ENCODE measurements around the gene ICA1.

The ICA1 gene

GRCh38 chr7:8178353-8178752 lies 83.6 kb downstream of the ICA1 start:
- no peaks in the 10 kb centered on the region for H3K36me3 ChIP-seq (ENCODE audit: control insufficient read depth, low read length)
- no peaks in the 10 kb centered on the region for H3K9me3 ChIP-seq (ENCODE audit: control insufficient read depth, insufficient read depth, low read length)
- H3K27me3 ChIP-seq (ENCODE audit: control insufficient read depth, low read length): no peaks in the 10 kb centered on the region
- H3K4me3 ChIP-seq (ENCODE audit: low read length): peak overlapping the region; percentile 47
- H3F3A ChIP-seq (ENCODE audit: control insufficient read depth, insufficient read depth): peaks cover 11% of the 10 kb centered on the region
- peak overlapping the region; percentile 91 for H3K4me2 ChIP-seq (ENCODE audit: low read length)
- no peaks in the 10 kb centered on the region for H3K79me2 ChIP-seq (ENCODE audit: control insufficient read depth, low read length)
- TF ChIP-seq EZH2phosphoT487 (IDR thresholded peaks at IDR 0.05; ENCODE audit: borderline replicate concordance, low read length) (no peak), CTCF (IDR thresholded peaks at IDR 0.05; ENCODE audit: low read depth, low read length, poor library complexity, severe bottlenecking) (no peak)
- H3K9me2 ChIP-seq (replicated peaks; ENCODE audit: control insufficient read depth, low read length): no peaks in the 10 kb centered on the region
- peak overlapping the region; percentile 92 for H3K27ac ChIP-seq (ENCODE audit: low read depth, low read length)
- H3K4me1 ChIP-seq (ENCODE audit: control insufficient read depth, low read length): peaks cover 46% of the 10 kb centered on the region
- H4K20me1 ChIP-seq (ENCODE audit: control insufficient read depth, insufficient read depth, low read depth, low read length): no peaks in the 10 kb centered on the region

GRCh38 chr7:8177109-8177933 lies 84.6 kb downstream of the ICA1 start:
- Histone ChIP-seq H3K4me3 (ENCODE audit: low read length) (peak overlapping the region; percentile 68), H3K27me3 (ENCODE audit: control insufficient read depth, low read length) (no peaks in the 10 kb centered on the region), H3K4me2 (ENCODE audit: low read length) (peak overlapping the region; percentile 91), H3F3A (ENCODE audit: control insufficient read depth, insufficient read depth) (peaks cover 11% of the 10 kb centered on the region), H3K79me2 (ENCODE audit: control insufficient read depth, low read length) (no peaks in the 10 kb centered on the region), H4K20me1 (ENCODE audit: control insufficient read depth, insufficient read depth, low read depth, low read length) (no peaks in the 10 kb centered on the region), H3K36me3 (ENCODE audit: control insufficient read depth, low read length) (no peaks in the 10 kb centered on the region), H3K4me1 (ENCODE audit: control insufficient read depth, low read length) (peaks cover 46% of the 10 kb centered on the region), H3K9me3 (ENCODE audit: control insufficient read depth, insufficient read depth, low read length) (no peaks in the 10 kb centered on the region), H3K27ac (ENCODE audit: low read depth, low read length) (peak overlapping the region; percentile 92), H3K9me2 (replicated peaks; ENCODE audit: control insufficient read depth, low read length) (no peaks in the 10 kb centered on the region)
- TF ChIP-seq EZH2phosphoT487 (IDR thresholded peaks at IDR 0.05; ENCODE audit: borderline replicate concordance, low read length) (no peak), CTCF (IDR thresholded peaks at IDR 0.05; ENCODE audit: low read depth, low read length, poor library complexity, severe bottlenecking) (no peak)

GRCh38 chr7:8176370-8177081 lies 85.4 kb downstream of the ICA1 start:
- peak overlapping the region; percentile 92 for H3K27ac ChIP-seq (ENCODE audit: low read depth, low read length)
- H3K27me3 ChIP-seq (ENCODE audit: control insufficient read depth, low read length): no peaks in the 10 kb centered on the region
- no peaks in the 10 kb centered on the region for H3K36me3 ChIP-seq (ENCODE audit: control insufficient read depth, low read length)
- no peaks in the 10 kb centered on the region for H3K9me3 ChIP-seq (ENCODE audit: control insufficient read depth, insufficient read depth, low read length)
- TF ChIP-seq EZH2phosphoT487 (IDR thresholded peaks at IDR 0.05; ENCODE audit: borderline replicate concordance, low read length) (no peak), CTCF (IDR thresholded peaks at IDR 0.05; ENCODE audit: low read depth, low read length, poor library complexity, severe bottlenecking) (no peak)
- H3K4me3 ChIP-seq (ENCODE audit: low read length): peak overlapping the region; percentile 68
- no peaks in the 10 kb centered on the region for H4K20me1 ChIP-seq (ENCODE audit: control insufficient read depth, insufficient read depth, low read depth, low read length)
- H3K9me2 ChIP-seq (replicated peaks; ENCODE audit: control insufficient read depth, low read length): no peaks in the 10 kb centered on the region
- H3K4me2 ChIP-seq (ENCODE audit: low read length): peak overlapping the region; percentile 91
- peaks cover 11% of the 10 kb centered on the region for H3F3A ChIP-seq (ENCODE audit: control insufficient read depth, insufficient read depth)
- peaks cover 46% of the 10 kb centered on the region for H3K4me1 ChIP-seq (ENCODE audit: control insufficient read depth, low read length)
- no peaks in the 10 kb centered on the region for H3K79me2 ChIP-seq (ENCODE audit: control insufficient read depth, low read length)

Data from DOHH2 (cell line).